SKM-1 treated with dmso at 0.1 percent for 144 hours (cell line): ENCODE data around the gene NRG3.

Experiments used
- DNase-seq: peaks from one replicate; lab custom pipeline; 2025; ENCODE audit not compliant: unreplicated experiment; lab: John Stamatoyannopoulos, UW

Gene NRG3

GRCh38 chr10:82462910-82463551 lies 588.0 kb downstream of the NRG3 start:
- DNase-seq, result no peak

DNA sequence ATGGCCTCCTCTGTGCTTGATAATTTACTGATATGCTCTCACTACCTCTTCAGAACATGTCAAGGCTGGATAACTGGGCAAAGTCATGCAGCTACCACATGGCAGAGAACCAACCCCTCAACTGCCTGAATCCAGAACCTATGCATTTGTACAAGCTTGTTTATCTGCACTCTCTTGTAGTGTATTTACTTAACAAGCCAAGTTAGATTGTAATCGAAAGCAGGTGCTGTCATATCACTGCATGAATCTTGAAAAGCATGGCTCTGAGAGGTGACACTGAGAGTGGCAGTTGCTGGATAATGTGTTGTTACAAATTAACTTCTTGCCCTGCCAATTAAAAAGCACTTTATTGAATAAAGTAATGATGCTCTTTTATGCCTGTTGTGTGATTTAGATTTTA lies 588.6 kb downstream of the NRG3 start:
- DNase-seq, result no peak

DNA sequence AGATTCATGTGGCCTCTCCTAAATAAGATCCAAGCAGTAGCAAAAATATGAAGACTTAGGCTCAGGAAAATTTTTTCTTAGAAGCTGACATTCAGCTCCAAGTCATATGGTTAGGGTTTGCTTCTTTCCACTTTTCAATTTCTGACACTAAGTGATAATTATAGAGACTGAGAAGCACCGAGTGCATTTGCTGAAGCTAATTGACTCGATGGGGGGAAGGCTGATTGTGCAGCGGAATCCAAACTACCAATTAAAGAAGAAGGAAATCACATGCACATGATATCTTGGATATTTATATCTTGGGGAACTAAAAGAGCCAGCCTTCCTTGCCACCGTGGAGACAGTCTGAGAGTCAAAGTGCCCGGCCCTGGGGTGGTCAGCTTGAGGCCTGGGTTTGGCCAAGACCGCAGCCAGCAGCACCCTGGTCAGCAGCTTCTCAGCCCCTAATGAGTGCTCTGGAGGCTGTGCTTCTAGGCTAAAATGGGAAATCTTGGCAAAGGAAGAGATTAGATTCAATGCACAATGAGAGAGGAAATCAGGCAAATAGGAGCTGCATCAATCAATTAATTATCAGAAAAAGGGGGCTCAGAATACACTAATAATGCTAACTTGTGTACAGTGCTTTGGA lies 589.3 kb downstream of the NRG3 start:
- DNase-seq, result no peak

GRCh38 chr10:82464966-82465365 lies 590.0 kb downstream of the NRG3 start:
- DNase-seq, result no peak

GRCh38 chr10:82468453-82468852 lies 593.5 kb downstream of the NRG3 start:
- no peak for DNase-seq

DNA sequence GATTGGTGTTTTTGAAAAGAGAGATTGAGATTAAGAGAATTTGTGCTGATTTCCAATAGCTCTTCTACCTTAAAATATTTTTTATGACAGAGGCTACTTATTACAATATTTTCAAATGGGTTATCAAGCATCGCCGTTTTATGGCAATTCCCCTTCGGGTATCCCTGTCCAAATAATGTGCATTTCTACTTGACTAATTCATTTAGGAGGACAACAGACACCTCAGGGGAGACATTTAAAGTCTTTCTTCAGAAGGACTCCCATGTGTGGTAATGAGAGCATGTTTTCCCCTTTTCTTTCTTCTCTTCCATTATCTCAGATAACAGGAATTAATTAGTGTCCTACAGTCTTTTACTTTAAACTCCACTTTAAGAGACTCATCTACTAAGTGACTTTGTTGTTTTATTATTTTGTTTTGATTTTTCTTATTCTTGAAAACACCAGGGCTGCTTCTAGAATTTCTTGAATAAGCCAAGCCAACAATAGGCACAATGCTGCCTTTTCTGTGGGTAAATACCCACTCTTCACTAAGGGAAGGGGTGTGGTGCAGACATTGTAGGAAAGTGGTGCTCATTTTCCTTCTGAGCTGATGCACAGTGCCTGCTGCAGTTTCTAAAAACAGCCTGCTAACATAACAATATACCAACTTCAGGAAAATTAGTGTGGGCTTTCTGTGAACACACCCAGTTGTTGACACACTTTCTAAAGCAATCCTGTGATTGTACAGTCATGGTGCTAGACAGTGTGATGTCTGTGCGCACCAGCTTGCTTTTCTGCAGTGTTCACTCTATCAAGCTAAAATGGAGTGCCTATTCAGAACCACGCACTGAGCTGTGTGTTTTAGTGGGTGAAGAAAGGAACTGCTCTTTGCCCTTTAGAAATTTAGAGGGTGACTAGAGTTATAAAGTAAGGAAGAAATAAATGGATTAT lies 597.7 kb downstream of the NRG3 start:
- DNase-seq, result no peak

DNA sequence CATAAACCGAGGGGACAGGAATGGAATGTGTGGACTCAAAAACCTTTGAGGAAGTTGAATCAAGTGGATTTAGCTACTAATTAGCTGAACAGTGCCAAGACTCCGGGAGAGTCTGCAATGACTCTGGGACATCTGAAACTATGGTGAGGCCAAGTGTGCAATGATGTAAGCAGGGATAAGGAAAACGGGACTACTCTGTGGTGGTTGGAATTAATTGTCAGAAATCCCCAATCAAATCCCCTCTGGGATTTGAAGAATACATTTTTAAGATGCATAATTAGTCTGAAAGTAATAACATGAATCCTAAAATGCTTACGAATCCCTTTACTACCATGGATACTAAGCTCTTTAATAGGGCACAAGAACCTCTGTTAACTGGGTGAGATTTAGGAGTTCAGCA lies 602.8 kb downstream of the NRG3 start:
- no peak for DNase-seq

DNA sequence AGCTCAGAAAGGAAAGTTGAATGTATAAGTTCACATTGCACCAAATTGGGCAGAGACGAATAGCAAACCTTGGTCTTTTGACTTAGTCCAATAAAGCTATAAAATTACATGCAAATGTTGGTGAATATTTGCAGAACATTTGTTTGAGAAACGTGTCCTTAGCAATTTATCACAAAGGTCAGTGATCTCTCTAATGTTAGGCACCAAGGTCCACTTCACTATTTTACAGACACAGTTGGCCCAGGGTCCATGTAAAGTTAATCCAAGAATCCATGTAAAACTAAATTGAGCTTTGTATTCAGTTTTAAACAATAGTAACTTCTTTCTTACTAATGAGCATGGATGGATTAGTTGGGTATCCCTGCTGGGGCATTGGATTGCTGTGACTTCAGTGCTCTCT lies 617.7 kb downstream of the NRG3 start:
- no peak for DNase-seq

- no peak for DNase-seq
These were observed 621.1 kb downstream of the NRG3 start for GRCh38 chr10:82496114-82496513.

DNA sequence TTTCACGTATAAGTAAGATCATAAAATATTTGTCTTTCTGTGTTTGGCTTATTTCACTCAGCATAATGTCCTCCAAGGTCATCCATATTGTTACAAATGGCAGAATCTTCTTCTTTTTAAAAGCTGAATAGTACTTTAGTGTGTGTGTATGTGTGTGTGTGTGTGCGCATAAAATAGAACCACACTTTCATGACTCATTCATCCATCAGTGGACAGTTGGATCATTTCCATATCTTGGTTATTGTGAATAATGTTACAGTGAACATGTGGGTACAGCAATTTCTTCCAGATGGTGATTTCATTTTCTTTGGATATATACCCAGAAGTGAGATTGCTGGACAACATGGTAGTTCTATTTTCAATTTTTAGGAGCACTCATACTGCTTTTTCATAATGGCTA lies 622.4 kb downstream of the NRG3 start:
- no peak for DNase-seq

GRCh38 chr10:82498976-82499375 lies 624.0 kb downstream of the NRG3 start:
- DNase-seq, result no peak

DNA sequence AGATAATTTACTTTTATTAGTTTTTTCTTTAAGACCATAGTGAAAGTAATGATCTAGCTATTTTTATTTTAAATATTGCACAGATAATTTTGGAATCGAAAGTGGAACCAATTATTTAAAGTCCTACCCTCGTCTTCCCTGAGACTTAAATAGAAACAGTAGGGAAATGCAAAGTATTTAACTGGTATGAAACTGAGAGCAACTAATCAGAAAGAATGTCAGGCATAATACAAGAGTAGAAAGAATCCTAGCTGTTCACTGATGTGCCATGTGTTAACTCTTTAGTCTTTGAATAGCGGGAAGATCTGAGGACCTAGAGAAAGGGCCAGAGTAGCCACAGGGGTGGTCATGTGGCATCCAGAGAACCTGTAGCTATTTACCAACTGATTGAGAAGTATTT lies 630.0 kb downstream of the NRG3 start:
- DNase-seq, result no peak

DNA sequence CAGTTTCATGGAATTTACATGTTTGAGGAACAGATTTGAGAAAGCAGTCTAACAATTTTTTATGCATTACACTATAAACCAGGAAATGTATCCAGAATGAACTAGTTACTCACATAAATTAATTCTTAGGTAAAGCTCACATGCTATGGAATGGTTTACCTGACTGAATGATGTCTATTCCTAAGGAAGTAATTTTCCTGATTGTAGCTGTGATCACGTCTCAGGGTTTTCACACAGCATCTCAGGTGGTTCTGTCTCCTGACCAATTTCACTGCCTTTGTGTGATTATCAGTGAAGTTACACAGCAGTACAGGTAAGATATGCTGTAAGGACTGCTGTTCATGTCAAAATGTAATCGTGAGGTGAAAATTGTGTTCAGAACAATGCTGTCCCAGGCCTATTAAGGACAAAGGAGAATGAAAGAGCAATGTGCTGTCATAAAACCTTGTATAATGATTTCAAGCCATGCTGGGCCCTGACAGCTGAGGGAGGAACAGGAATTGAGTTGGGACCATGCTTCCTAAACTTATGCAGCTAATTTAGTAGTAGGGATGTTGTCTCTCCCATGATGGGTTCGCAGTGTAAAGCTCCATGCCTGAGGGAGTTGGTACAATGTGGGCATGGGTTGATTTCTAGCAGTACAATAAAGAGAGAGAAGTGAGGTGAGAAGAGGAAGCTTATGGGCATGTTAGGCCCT lies 631.8 kb downstream of the NRG3 start:
- DNase-seq, result no peak

DNA sequence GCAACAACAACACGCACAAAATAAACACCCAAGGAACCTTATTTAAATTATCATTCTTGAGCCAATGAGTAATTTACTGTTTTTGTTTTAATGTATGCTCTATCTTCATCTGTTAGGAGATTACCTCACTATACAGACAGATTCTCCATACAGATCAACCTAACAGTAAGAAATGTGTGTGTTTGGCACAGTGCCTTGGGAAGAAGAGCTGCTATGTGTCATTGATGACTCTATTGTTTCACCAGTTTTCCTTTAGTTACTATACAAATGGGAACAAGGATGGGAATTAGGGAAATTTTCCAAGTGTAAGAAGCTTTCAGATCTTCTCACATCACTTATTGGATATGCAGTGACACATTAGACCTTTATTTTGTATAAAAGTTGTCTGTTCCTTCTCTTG lies 640.3 kb downstream of the NRG3 start:
- no peak for DNase-seq

- DNase-seq, result no peak
These were observed 654.1 kb downstream of the NRG3 start for GRCh38 chr10:82529062-82529461.

DNA sequence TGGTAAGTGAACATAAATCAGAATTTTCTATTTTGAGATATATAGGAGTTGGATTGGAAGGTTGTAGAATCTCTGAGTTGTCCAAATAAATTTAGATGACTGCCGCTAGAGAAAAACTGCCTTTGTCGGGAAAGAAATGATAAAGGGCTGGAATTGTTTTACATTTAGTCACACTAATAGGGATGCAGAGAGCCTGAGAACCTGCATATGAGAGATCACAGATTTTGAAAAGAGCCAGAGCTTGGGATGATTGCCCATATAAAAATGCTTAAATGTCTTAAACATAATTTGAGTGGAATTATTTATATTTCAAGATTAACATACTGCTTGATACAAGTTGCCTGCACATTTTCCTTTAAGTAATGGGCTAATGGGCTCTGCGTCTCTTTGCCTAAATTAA lies 660.5 kb downstream of the NRG3 start:
- no peak for DNase-seq

DNA sequence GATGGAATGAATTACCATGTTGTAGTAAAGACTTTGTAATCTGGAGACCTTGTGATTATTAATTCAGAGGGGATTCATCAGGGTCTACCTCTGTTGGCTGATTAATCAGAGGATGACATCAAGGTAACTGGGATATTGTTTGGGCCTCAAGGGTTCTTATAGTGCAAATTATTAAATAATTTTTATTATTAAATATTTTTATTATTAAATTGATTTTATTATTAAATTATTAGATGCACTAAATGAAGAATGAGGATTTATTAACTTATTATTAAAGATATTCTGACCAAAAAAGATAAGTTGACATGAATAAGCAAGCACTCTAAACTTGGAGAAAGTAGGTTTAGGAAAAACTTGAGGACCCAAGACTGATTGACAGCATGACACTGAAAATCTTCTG lies 661.7 kb downstream of the NRG3 start:
- no peak for DNase-seq

- no peak for DNase-seq
These were observed 663.3 kb downstream of the NRG3 start for GRCh38 chr10:82538272-82538671.

DNA sequence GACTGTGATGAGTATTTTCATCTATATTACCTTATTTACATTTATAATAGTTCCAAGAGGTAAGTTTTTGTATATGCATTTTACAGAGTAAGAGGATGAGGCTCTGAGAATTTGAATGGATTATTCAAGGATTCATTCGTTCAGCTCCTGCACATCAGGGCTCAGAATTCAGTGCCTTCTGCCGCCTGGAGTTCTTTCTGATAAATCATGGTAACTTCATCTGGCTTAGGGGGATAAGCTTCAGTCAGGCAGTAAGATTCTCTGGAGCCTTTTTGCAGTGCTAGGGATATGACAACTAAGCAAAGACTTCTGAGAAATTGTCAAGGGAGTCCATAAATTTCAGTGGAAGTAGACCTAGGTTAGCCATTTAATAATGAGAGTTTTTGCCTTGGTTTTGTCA lies 668.6 kb downstream of the NRG3 start:
- DNase-seq, result no peak

- no peak for DNase-seq
These were observed 669.4 kb downstream of the NRG3 start for GRCh38 chr10:82544377-82544776.

DNA sequence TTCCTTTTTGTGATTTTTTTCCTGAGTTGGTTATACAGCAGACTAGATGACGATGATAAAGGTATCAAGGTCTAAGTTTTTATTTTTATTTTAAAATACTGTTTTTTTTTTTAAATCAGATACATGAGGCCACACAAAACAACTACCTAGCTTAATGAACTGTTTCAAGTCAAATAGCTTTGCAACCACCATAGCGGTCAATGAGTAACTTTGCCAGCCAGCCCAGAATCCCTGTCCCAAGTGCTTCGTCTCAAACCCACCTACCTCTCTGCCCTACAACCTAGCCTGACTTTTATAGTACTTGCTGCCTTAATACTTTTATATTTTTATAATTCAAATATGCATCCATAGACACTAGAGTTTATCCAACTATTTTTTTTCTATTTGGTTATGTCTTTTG lies 676.5 kb downstream of the NRG3 start:
- DNase-seq, result no peak

DNA sequence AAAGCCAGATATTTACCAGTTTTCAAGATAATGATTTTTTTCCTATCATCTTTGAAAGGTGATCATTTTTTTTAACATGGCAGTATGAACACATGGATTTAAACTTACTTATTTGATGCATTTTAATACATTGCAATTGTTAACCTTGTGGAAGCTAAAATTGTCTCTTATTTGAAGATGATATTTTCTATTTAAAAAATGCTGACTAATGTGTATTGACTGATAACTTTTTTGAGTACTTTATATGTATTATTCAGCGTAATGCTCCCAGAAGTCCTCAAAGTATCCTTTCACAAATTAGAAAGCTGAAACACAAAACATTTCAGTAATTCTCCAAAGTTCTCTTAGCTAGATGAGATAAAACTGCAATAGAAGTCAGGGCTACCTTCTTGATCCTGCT lies 677.3 kb downstream of the NRG3 start:
- DNase-seq, result no peak
